Thyroid gland (tissue), 4 donors: ENCODE data around the gene MGMT.

Experiments used
- CTCF ChIP-seq, 6 experiments: fragments of 200-600 bp in 3 of 6; fragments of 450-650 bp in 3 of 6; sonication (generic) in 3 of 6; IDR thresholded peaks; one replicate each; pipeline ENCODE4 v1.5.1; 2016 to 2019; ENCODE audit warnings: antibody characterized with exemption in 6 of 6, mild to moderate bottlenecking in 2 of 6, inconsistent platforms in 1 of 6, moderate library complexity in 1 of 6
- POLR2A ChIP-seq, 2 donors: fragments of 450-650 bp; IDR thresholded peaks; one replicate each; pipeline ENCODE4 v1.6.1; 2017; ENCODE audit warnings: antibody characterized with exemption in 2 of 2, mild to moderate bottlenecking in 2 of 2, moderate library complexity in 1 of 2

DNA sequence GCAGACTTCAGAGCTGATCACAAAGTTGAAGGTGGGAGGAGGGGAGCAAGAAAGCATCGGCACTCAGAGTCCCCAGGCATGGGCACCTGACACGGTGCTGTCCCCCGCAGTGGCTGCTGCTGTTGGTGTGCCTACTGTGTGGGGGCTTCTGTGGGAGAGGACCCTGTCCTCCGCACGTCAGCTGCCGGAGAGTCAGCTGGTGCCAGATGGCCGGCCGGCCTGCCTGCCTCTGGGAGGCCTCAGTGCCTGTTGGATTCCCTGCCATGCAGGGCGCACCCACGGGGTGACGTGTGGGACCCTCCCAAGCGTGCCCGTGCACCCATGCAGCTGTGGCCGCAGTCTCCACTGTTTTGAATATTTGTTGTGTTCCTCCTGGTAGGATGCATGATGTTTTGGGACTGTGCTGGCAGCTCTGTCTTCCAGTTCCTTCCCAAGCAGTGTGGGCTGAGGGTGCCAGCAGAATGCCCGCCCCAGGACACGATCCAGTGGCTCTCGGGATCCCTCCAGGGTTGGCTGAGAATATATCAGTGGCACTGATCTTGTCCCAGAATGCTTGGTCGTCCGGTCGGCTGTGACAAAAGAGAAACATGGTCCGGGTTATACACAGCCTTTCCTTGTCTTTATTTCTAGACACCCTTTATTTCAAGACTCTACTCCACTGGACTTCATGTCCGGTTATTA lies 185.6 kb downstream of the MGMT start:
- no peak for TF ChIP-seq CTCF (IDR thresholded peaks at IDR 0.05)
- TF ChIP-seq POLR2A (IDR thresholded peaks at IDR 0.05), result no peak
